Activated CD4-positive, alpha-beta T cell treated with anti-CD3 and anti-CD28 coated beads, Interleukin-2, amount 50 U/mL, for 16 hours (primary cell): ENCODE measurements around the gene TIGD4.

Experiments used
- DNase-seq: peaks from one replicate; pipeline ENCODE4 v3.0.0-alpha.2; 2020

Gene TIGD4

GRCh38 chr4:152779513-152780266 is at the start of gene TIGD4, which contains the start of gene ARFIP1:
TIGD4 (minus strand) TSS chr4:152779730; CDS start chr4:152771004, 8,726 bp downstream.
ARFIP1 (plus strand) TSS chr4:152779954; CDS start chr4:152829634, 49,680 bp downstream.
- peak; percentile 98 for DNase-seq

- DNase-seq, result no peak
Measured at GRCh38 chr4:152828122-152828521, 48.6 kb upstream of the TIGD4 start.

- no peak for DNase-seq
Measured at GRCh38 chr4:152825336-152825735, 45.8 kb upstream of the TIGD4 start.

- no peak for DNase-seq
Measured at GRCh38 chr4:152824561-152824960, 45.0 kb upstream of the TIGD4 start.

GRCh38 chr4:152822323-152822722 is 42.8 kb upstream of the TIGD4 start:
- no peak for DNase-seq

GRCh38 chr4:152820073-152820472 is 40.5 kb upstream of the TIGD4 start:
- no peak for DNase-seq

- no peak for DNase-seq
Measured at GRCh38 chr4:152819026-152819645, 39.6 kb upstream of the TIGD4 start.

- DNase-seq, result no peak
Measured at GRCh38 chr4:152817331-152817730, 37.8 kb upstream of the TIGD4 start.

- DNase-seq, result no peak
Measured at GRCh38 chr4:152815078-152815477, 35.5 kb upstream of the TIGD4 start.

- DNase-seq, result no peak
Measured at GRCh38 chr4:152810715-152811287, 31.3 kb upstream of the TIGD4 start.

- DNase-seq, result no peak
Measured at GRCh38 chr4:152808670-152809069, 29.1 kb upstream of the TIGD4 start.

GRCh38 chr4:152807294-152807829 is 27.8 kb upstream of the TIGD4 start:
- peak; percentile 72 for DNase-seq

- peak; percentile 27 for DNase-seq
Measured at GRCh38 chr4:152806501-152807125, 27.1 kb upstream of the TIGD4 start.

GRCh38 chr4:152805818-152806217 is 26.3 kb upstream of the TIGD4 start:
- DNase-seq, result no peak

- DNase-seq, result no peak
Measured at GRCh38 chr4:152805071-152805650, 25.6 kb upstream of the TIGD4 start.

- no peak for DNase-seq
Measured at GRCh38 chr4:152803541-152803940, 24.0 kb upstream of the TIGD4 start.

- DNase-seq, result no peak
Measured at GRCh38 chr4:152795891-152796290, 16.4 kb upstream of the TIGD4 start.

- DNase-seq, result no peak
Measured at GRCh38 chr4:152786627-152787026, 7.1 kb upstream of the TIGD4 start.

GRCh38 chr4:152785639-152786615 is 6.4 kb upstream of the TIGD4 start:
- DNase-seq, result no peak

- DNase-seq, result no peak
Measured at GRCh38 chr4:152784490-152785350, 5.2 kb upstream of the TIGD4 start.
